H4 (cell line): Measurements from ENCODE around the gene ZFP36L2. TPM values are rescaled to one million over a fixed set of nuclear protein-coding genes. Genes with fewer than 3 reads are reported as not detected.

ENCODE experiments used
- DNase-seq: peaks from one replicate; pipeline ENCODE4 v3.0.0-alpha.2; 2015; ENCODE audit warnings: low spot score
- total RNA-seq: library from RNA; depleted of rRNA; stranded (reverse); fragments of >200 nt; shearing (Covaris generic); gene quantifications from 2 replicates; pipeline ENCODE4 v1.2.3, GENCODE V29; 2014; rRNA removed

The ZFP36L2 gene, protein sequence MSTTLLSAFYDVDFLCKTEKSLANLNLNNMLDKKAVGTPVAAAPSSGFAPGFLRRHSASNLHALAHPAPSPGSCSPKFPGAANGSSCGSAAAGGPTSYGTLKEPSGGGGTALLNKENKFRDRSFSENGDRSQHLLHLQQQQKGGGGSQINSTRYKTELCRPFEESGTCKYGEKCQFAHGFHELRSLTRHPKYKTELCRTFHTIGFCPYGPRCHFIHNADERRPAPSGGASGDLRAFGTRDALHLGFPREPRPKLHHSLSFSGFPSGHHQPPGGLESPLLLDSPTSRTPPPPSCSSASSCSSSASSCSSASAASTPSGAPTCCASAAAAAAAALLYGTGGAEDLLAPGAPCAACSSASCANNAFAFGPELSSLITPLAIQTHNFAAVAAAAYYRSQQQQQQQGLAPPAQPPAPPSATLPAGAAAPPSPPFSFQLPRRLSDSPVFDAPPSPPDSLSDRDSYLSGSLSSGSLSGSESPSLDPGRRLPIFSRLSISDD
- total RNA-seq = 1.2 and 2.1 TPM in 2 replicates

GRCh38 chr2:43226558-43226954 is at the start of gene ZFP36L2:
ZFP36L2 (minus strand) TSS chr2:43226606; CDS start chr2:43226315, 291 bp downstream.
- peak; percentile 80 for DNase-seq

DNA sequence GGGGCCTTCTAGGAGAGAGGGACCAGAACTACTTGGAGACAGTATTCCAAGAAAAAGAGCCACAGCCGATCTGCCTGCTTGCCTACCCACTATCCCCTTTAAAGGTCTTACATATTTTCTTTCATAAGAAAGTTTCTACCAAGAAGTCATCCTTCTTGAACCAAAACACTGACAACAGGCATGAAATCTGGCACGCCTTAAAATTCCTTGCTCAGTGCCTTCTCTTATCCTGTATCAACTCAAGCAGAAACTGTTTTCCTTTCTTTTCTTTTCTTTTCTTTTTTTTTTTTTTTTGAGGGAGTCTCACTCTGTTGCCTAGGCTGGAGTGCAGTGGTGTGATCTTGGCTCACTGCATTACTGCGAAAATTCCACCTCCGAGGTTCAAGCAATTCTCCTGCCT is 48.3 kb upstream of the ZFP36L2 start:
- no peak for DNase-seq

GRCh38 chr2:43274055-43274454 is 47.6 kb upstream of the ZFP36L2 start:
- no peak for DNase-seq

- no peak for DNase-seq
These were observed 47.1 kb upstream of the ZFP36L2 start for GRCh38 chr2:43273529-43273928.

DNA sequence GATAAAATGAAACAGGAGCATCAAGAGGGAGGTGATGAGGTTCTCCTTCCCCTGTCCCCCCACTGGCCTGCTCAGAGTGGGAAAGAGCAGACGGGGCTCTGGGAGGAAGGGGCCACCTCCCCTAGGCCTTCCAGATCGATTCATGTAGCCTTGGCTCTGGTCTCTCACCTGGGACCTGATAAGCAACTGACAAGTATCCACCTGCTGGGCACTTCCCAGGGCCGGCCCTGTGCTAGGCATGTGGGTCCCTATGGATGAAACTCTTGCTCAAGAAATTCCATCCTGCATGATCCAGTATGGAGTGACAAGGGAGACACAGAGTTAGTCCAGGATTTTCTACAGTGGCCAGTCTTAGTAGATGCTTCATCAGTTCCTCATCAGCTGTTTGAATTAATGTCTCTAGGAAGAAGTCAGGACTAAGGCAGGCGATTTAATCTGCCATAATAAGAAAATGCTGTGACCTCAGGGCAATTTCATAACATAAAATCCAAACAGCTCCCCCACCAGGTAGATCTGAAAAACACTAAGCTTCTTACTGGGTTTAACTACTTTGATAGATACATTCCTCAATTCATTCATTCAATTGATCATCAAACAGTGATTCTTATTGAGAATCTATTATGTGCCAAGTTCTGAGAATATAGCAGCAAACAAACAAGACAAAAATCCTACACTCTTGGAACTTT is 44.7 kb upstream of the ZFP36L2 start:
- DNase-seq = no peak

GRCh38 chr2:43270461-43270860 is 44.1 kb upstream of the ZFP36L2 start:
- DNase-seq = no peak

DNA sequence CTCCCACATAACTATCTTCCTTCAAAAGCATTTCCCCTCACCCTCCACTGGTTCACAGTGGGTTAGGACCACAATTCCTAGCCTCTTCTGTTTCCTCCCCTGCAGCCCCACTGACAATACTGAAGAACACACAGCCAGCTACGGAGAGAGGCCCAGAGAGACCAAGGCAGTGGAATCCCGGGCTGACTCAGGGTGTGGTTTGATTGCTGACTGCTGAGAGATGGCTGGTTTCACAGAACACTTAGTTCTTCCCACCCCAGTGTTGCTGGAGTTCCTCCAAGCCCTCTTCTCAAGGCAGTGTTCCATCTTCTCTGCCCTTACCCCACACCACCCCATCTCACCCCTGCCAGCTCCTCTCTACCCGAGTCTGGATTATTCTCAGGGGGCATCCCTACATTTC is 43.3 kb upstream of the ZFP36L2 start:
- no peak for DNase-seq

DNA sequence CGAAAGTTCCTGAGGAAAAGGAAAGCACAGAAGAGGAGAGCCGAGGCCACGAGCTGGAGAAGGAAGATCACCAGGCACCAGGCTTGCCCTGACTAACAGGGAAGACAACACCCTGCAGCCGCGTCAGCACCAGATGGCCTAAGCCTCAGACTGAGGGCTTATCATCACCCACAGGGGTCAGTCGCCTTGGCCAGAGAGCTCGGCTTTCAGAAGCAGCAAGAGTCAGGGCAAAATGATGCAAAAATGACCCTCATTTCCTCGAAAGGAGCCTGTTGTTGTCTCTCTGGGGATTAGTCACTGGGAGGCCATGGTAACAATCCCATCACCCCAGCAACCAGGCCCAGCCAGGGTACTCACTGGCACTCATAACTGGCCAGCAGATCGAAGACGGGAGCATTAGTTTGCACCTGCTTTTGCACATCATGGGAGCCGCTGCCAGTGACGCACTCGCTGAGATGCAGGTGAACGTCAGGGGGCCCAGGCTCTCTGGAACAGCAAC is 42.7 kb upstream of the ZFP36L2 start:
- DNase-seq = no peak

DNA sequence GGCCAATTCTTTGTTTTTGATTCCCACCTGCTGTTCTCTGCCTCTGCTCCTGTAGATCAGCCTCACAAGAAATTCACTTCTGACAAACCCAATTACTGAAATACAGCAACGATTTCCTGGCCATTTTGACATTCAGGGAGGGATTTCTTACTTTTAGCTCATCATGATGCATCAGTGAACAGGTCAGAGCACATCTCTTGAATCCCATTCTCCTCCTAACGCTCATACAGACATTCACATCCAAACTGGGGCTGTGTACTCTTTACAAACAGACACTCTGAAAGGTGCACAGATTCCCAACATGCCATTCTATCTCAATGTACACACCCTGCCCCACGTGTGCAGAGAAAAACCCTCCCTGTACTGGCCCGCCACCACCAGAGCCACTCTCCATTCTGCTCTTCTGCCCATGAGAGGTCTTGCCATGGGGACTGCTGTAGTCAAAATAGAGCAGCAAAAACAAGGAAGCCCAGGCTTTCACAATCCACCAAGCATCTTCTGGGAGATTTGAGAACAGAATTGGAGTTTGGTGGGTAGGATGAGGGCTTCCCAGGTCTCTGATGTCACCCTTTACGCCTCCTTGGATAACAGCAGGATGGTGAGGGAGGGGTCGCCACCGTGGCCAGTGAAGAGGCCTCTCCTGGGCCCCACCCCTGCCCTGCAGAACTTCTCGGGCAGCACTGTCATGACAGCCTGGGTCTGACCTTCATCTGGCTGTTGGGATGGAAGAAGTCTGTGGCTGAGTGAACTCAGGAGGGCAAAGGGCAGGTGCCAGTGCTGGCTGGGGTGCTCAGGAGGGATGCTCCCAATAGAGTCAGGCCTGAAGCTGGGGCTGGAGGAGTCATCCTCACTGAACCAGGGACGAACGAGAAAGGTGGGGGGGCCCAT is 41.9 kb upstream of the ZFP36L2 start:
- DNase-seq = no peak

DNA sequence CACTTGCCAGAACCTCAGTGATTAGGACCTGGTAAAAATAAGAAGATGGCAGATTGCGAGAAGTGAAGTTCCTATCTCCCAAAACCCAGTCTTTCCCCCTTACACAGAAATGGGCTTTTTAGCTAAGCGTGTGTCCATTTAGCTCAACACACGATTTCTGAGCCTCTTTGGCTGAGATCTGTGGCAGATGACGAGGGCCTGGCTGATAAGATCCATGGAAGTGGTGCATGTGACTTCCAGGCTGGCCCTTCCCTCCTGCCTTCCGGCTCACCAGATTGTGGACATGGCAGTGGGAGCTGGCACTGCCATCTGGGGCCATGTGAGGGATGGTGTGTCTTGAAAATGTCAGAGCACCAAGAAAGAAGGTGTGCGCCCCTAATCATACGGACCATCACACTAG is 41.0 kb upstream of the ZFP36L2 start:
- DNase-seq = no peak

DNA sequence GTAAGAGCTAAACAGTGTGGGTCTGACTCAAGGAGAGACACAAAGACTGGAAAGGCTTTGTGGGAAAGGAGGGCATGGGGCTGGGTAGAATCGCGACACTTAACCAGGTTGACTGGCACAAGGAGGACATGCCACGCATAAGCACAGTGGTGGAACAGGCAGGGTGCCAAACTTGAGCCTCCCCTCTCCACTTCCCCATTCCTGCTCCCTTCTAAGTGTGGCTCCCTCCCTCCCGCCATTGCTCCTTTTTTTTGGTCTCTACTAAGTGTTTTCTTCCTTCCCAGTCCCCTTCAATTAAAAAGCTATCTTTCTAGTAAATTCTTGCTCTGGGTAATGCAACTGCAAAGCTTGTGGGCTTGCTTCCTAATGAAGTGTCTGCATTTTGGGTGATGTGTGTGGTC is 40.3 kb upstream of the ZFP36L2 start:
- no peak for DNase-seq

DNA sequence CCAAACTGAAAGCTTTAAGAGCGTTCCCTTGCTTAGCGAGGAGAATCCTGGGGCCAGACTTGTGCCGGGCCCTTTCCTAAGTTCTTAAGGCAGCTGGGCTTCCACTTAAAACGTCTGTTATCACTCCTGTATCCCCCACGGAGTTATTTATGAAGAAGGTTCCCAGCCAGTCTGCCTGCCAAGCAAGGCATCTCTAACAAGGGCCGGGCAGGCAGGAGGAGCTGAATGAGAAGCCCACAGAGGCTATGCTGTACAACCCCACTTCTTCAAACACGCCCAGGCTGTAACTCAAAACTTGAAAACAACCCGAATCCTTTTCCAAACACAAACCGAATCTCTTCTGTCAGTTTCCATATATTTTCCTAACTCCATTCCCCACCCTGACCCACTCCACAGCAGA is 39.0 kb upstream of the ZFP36L2 start:
- DNase-seq = no peak

DNA sequence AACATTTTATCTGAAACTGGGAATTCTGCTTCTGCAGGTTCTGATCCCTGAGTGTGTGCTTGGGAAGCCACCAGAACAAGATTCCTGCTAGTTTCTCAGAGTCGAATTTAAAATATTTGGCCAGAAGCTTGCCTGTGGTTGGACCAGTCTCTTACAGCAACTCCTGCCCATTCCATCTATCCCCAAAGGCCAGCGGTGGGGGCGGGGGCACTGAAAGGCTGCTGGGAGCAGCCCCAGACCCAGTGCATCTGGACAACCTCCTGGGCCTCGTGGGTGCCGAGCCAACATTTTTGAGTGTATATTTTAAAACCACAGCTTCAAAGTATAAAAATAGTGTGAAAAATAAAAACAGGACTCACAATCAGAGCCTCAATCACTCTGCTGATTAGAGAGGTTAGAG is 38.6 kb upstream of the ZFP36L2 start:
- no peak for DNase-seq

DNA sequence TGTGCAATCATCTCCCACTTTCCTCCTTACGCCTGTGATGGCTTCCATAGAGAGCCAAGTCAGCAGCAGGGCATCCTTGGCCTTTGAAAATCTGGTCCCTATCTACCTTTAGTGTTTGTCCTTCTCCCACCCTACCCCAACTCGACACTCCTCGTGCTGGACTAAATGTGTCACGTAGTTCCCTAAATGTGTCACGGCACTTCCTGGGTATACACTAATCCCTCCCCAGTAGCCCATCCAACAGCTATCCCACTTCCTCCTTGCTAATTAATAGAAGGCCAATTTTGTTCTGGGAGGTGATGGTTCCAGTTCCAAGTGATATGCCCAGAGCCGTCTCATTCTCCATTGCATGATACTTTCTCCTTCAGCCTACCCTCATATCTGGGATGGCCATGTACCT is 36.5 kb upstream of the ZFP36L2 start:
- no peak for DNase-seq

GRCh38 chr2:43262239-43262638 is 35.8 kb upstream of the ZFP36L2 start:
- no peak for DNase-seq

GRCh38 chr2:43259512-43259911 is 33.1 kb upstream of the ZFP36L2 start:
- DNase-seq = no peak

DNA sequence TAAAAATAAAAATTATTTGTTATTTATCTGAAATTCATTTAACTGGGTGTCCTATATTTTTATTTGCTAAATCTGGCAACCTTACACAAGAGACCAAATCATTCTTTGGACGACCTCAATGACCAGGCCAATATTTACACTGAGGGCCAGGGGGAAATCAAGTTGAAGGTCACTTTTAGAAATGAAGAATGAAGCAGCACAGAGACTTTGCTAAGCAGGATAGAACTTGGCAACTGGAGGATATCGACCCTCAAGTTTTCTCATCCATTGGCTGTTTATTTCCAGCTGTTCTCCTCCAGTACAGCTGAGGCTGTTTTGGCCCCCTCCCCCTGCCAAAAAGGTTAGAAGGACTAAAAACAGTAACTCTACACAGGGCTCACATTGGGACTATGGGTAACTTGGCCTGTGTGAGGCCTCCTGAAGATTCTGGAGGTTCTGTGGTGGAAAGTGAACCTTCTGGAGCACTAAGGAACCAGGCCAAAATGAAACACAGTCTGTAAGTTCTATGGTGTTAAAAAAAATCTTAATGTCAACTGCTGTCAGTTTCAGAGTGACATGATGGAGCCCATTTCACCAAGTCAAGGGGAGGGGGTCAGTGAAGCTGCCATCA is 32.2 kb upstream of the ZFP36L2 start:
- DNase-seq = no peak

DNA sequence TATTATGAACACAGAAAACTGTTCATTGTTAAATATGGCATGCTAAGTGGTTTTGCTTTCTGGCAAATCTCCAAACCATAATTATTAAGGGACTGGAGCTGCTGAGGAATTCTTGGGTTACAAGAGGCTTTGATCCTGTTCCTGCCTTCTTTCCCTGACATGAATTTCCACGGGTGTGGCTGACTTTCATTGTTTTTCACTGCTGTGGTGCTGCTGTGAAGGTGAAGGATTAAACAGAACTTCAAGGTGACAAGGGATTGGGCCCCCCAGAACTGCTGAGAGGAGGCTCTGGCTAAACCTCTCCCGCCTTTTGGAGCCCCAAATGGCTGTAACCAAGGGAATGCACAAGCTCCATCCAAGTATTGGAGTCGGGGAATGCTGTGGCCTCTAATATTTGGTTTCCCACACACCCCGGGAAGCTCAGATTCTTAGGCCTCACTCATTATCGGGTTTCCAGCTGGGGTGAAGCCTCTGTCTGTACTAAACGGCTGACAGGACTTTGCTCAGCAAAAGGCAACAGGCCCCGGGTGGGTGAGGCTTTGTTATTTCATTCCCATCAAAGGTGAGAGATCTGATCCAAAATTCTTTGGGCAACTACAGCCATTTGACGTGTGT is 29.0 kb upstream of the ZFP36L2 start:
- DNase-seq = peak; percentile 48

DNA sequence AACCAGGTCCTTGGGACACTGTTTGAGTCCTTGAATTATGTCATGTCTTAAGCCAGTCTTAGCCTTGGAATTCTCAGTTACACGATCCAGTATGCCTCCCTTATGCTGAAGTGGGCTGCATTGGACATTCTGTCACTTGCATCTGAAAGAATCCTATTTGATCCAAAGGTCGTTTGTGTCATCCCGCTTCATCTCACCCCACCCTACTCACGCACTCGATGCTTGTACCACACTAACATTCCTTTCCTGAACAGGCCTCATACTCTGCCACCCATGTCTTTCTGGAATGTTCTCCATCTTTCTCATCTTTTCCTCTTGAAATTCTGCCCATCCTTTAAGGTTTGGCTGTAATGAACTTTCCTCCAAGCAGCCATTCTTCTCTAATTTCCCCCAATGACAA is 27.9 kb upstream of the ZFP36L2 start:
- DNase-seq = no peak

GRCh38 chr2:43251171-43251731 is 24.8 kb upstream of the ZFP36L2 start:
- peak; percentile 32 for DNase-seq

- DNase-seq = no peak
These were observed 23.6 kb upstream of the ZFP36L2 start for GRCh38 chr2:43250015-43250414.
